GM19099 (cell line): ENCODE results near the gene DGKH.

Experiments used
- POLR2A ChIP-seq: IDR thresholded peaks from 3 replicates; pipeline ENCODE4 v1.6.1; 2011; ENCODE audit warnings: low read depth; ENCODE audit not compliant: insufficient read length; ENCODE audit errors: extremely low read depth

Gene DGKH

GRCh38 chr13:42048342-42048683 lies at the start of gene DGKH:
Gene DGKH (plus strand): TSS chr13:42048648. CDS start chr13:42048774, 126 bp downstream.
- TF ChIP-seq POLR2A: no peak

GRCh38 chr13:42000846-42001245 lies 47.6 kb upstream of the DGKH start:
- no peak for TF ChIP-seq POLR2A

- TF ChIP-seq POLR2A: no peak
These were observed 46.9 kb upstream of the DGKH start for GRCh38 chr13:42001580-42001979.

- TF ChIP-seq POLR2A: no peak
These were observed 46.4 kb upstream of the DGKH start for GRCh38 chr13:42002066-42002465.

- no peak for TF ChIP-seq POLR2A
These were observed 40.6 kb upstream of the DGKH start for GRCh38 chr13:42007844-42008243.

- TF ChIP-seq POLR2A: no peak
These were observed 39.4 kb upstream of the DGKH start for GRCh38 chr13:42009057-42009456.

- TF ChIP-seq POLR2A: no peak
These were observed 36.7 kb upstream of the DGKH start for GRCh38 chr13:42011601-42012350.

GRCh38 chr13:42014119-42014518 lies 34.3 kb upstream of the DGKH start:
- no peak for TF ChIP-seq POLR2A

- no peak for TF ChIP-seq POLR2A
These were observed 31.2 kb upstream of the DGKH start for GRCh38 chr13:42017264-42017663.

- TF ChIP-seq POLR2A: no peak
These were observed 26.6 kb upstream of the DGKH start for GRCh38 chr13:42021851-42022250.

GRCh38 chr13:42022336-42022735 lies 26.1 kb upstream of the DGKH start:
- TF ChIP-seq POLR2A: no peak

GRCh38 chr13:42022796-42023493 lies 25.5 kb upstream of the DGKH start:
- no peak for TF ChIP-seq POLR2A

- TF ChIP-seq POLR2A: no peak
These were observed 21.2 kb upstream of the DGKH start for GRCh38 chr13:42027286-42027685.

GRCh38 chr13:42028113-42028799 lies 20.2 kb upstream of the DGKH start:
- TF ChIP-seq POLR2A: no peak

- TF ChIP-seq POLR2A: no peak
These were observed 12.4 kb upstream of the DGKH start for GRCh38 chr13:42035905-42036521.
